Mucosa of descending colon (tissue), 3 donors: ENCODE results near the gene TMEM219. TPM values are rescaled to one million over a fixed set of nuclear protein-coding genes. Genes with fewer than 3 reads are reported as not detected.

Experiments used
- ATAC-seq: fragments of 200-7000 bp; cut with Tn5 transposase; one replicate; pipeline ENCODE4 v1.9.1; 2020; ENCODE audit warnings: mild to moderate bottlenecking, moderate library complexity
- DNase-seq, 3 donors: peaks; one replicate each; pipeline ENCODE4 v3.0.0-alpha.2; 2020
- H3K36me3 ChIP-seq: fragments of 200-600 bp; one replicate; pipeline ENCODE4 v1.8.0; 2021; ENCODE audit warnings: low read depth, mild to moderate bottlenecking
- H3K4me1 ChIP-seq: fragments of 200-600 bp; one replicate; pipeline ENCODE4 v1.8.0; 2021; ENCODE audit warnings: low read depth, mild to moderate bottlenecking
- H3K4me3 ChIP-seq: fragments of 200-600 bp; one replicate; pipeline ENCODE4 v1.8.0; 2021; ENCODE audit warnings: mild to moderate bottlenecking
- H3K9me3 ChIP-seq: fragments of 200-600 bp; one replicate; pipeline ENCODE4 v1.8.0; 2021; ENCODE audit warnings: mild to moderate bottlenecking
- intact Hi-C, 2 donors: fragments of 100-400 bp; cut with DNase I in 1 of 2; cut with micrococcal nuclease in 1 of 2; formaldehyde crosslinking; loops; one replicate each; pipeline versions ENCODE4 v1.11.0 to v1.11.1; 2022; cut with DNase I, micrococcal nuclease
- long read RNA-seq, 2 donors: library from polyadenylated mRNA; unstranded; transcript quantifications; one replicate each; pipeline ENCODE4 v2.0.0, GENCODE V29; 2019 to 2021
- total RNA-seq, 3 donors: library from RNA; stranded (reverse); fragmentation: NEBNext Ultra II Directional in 2 of 3; extraction: Animal tissue kit (Norgen Biotek cat#: 25700) in 2 of 3; gene quantifications; one replicate each; pipeline versions ENCODE4 v1.2.1 to v1.2.4, GENCODE V29; 2021 to 2023
- TF ChIP-seq, protein P1 (sequence below): fragments of 200-600 bp; IDR thresholded peaks from one replicate; pipeline ENCODE4 v1.8.0; 2022; ENCODE audit warnings: antibody characterized with exemption, mild to moderate bottlenecking
- donor health status: DM: no; HTN: no; CAD: no; lungs with moderate emphysema.
- donor health status: DM: no; HTN: no; CAD: no.
- donor health status: DM: no; HTN: yes; CAD: no.

Gene TMEM219, protein sequence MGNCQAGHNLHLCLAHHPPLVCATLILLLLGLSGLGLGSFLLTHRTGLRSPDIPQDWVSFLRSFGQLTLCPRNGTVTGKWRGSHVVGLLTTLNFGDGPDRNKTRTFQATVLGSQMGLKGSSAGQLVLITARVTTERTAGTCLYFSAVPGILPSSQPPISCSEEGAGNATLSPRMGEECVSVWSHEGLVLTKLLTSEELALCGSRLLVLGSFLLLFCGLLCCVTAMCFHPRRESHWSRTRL
- total RNA-seq: 100 to 1,000 TPM; 116 to 209 (median 130) TPM
- long read RNA-seq, donor 1, transcript TMEM219-201 (6 exons, 999 nt): minor isoform, 35 of 137 reads
- long read RNA-seq, donor 1, transcript TMEM219-204 (5 exons, 1,292 nt): major isoform, 39 of 137 reads
- long read RNA-seq, donor 1, partial matches to known transcripts: 16 of 137 reads
- long read RNA-seq, donor 1, other reads (novel, unspliced or antisense): 45 of 137 reads
- long read RNA-seq, donor 2, transcript TMEM219-204 (5 exons, 1,292 nt): minor isoform, 15 of 67 reads
- long read RNA-seq, donor 2, transcript TMEM219-201 (6 exons, 999 nt): major isoform, 25 of 67 reads
- long read RNA-seq, donor 2, partial matches to known transcripts: 5 of 67 reads
- long read RNA-seq, donor 2, other reads (novel, unspliced or antisense): 20 of 67 reads

DNA sequence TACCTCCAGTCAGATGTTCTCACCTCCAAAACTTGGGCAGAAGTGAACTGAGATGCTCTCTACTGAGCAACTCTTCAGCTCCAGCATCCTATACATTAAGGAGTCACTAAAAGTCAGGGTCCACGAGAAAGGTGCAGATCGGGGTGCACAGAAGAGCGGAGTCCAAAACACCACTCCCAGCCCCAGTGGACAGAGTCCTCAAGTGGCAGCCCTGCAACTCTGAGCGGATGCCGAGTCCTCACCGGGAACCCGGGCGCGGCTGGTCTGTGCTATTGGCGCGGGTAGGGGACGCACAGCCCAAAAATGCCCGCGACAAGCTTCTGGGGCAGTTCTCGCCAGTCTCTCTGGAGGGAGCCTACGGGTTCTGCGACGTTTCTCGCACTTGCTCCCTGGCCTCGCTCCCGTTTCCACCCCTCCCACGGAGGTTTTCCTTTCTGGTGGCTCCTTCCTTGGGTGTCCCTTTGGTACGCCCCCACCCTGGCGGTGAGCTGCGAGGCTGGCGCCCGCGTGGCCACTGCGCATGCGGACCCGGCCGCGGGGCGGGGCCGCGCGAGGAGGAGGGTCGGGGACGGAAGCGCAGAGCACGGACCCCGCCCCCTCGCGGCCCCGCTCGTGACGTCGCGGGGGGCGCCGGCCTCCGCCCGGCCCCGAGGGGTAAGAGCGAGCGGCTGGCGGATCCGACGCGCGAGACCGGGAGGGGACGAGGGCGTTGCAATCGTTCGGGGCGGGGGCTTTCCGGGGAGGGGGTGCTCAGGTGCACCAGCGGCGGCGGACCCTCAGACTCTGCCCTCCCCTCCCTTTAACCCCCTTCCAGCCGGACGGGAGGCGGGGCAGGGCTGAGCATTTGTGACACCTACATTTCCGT, at the start of gene TMEM219:
TMEM219 (plus strand) TSS at position 601 of the 865 bp plus-strand sequence. CDS start 1,065 bp downstream, outside the sequence.
- TF ChIP-seq, protein P1, sequence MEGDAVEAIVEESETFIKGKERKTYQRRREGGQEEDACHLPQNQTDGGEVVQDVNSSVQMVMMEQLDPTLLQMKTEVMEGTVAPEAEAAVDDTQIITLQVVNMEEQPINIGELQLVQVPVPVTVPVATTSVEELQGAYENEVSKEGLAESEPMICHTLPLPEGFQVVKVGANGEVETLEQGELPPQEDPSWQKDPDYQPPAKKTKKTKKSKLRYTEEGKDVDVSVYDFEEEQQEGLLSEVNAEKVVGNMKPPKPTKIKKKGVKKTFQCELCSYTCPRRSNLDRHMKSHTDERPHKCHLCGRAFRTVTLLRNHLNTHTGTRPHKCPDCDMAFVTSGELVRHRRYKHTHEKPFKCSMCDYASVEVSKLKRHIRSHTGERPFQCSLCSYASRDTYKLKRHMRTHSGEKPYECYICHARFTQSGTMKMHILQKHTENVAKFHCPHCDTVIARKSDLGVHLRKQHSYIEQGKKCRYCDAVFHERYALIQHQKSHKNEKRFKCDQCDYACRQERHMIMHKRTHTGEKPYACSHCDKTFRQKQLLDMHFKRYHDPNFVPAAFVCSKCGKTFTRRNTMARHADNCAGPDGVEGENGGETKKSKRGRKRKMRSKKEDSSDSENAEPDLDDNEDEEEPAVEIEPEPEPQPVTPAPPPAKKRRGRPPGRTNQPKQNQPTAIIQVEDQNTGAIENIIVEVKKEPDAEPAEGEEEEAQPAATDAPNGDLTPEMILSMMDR: peak; percentile 9
- Histone ChIP-seq H3K4me1 (peaks cover 10% of the 10 kb centered on the region), H3K36me3 (no peaks in the 10 kb centered on the region), H3K9me3 (no peaks in the 10 kb centered on the region), H3K4me3 (peak within 1 kb of the TSS; percentile 55)
- intact Hi-C loops: no loop called here
- DNase-seq (peak; percentile 93 to 97 (median 94)), ATAC-seq (peak; percentile 97)

DNA sequence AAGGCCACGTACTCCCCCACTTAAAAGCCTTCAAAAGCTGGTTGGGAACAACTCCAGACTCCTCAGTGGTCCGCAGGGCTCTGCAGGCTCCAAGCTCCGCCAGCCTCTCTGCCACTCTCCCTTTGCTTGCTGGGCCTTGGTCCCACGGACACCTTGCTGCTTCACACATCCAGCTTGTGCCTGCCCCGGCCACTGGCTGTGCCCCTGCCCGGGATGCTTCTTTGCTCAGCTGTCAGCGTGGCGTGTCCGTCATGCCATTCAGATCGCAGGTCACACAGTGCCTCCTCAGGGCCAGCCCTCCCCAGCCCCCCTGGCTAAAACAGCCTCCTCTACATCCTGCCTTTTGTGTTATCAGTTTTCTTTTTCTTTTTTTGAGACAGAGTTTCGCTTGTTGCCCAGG, 49.8 kb upstream of the TMEM219 start:
- intact Hi-C loops: no loop called here
- Histone ChIP-seq H3K4me3 (no peak overlapping the region), H3K4me1 (no peaks in the 10 kb centered on the region), H3K36me3 (no peaks in the 10 kb centered on the region), H3K9me3 (no peaks in the 10 kb centered on the region)
- TF ChIP-seq, protein P1: no peak
- no peak for DNase-seq
- no peak for ATAC-seq

- intact Hi-C loops: no loop called here
Measured at GRCh38 chr16:29913514-29913913, 48.4 kb upstream of the TMEM219 start.

GRCh38 chr16:29915590-29916247, 46.2 kb upstream of the TMEM219 start:
- Histone ChIP-seq H3K9me3 (no peaks in the 10 kb centered on the region), H3K4me3 (no peak overlapping the region), H3K4me1 (no peaks in the 10 kb centered on the region), H3K36me3 (no peaks in the 10 kb centered on the region)
- DNase-seq (no peak), ATAC-seq (no peak)
- TF ChIP-seq, protein P1: no peak
- intact Hi-C loops: no loop called here

More at GRCh38 chr16:29913514-29913913, 48.4 kb upstream of the TMEM219 start:
- Histone ChIP-seq H3K4me3 (no peak overlapping the region), H3K4me1 (no peaks in the 10 kb centered on the region), H3K36me3 (no peaks in the 10 kb centered on the region), H3K9me3 (no peaks in the 10 kb centered on the region)
- TF ChIP-seq, protein P1: no peak
- DNase-seq (no peak), ATAC-seq (no peak)

GRCh38 chr16:29916979-29917378, 44.9 kb upstream of the TMEM219 start:
- TF ChIP-seq, protein P1: no peak
- DNase-seq (no peak), ATAC-seq (no peak)
- Histone ChIP-seq H3K36me3 (no peaks in the 10 kb centered on the region), H3K4me3 (no peak overlapping the region), H3K4me1 (no peaks in the 10 kb centered on the region), H3K9me3 (no peaks in the 10 kb centered on the region)
- intact Hi-C loops: no loop called here
